A549 treated with CORT108297 at 1 μM for 4 hours (cell line): Measurements from ENCODE around the gene XPR1. TPM values are rescaled to one million over a fixed set of nuclear protein-coding genes. Genes with fewer than 3 reads are reported as not detected.

Source experiments
- total RNA-seq: library from RNA; stranded (reverse); fragments of 200-300 nt; extraction: Qiagen RNA extraction; gene quantifications from 5 replicates; pipeline ENCODE4 v1.2.3, GENCODE V29; 2022

The XPR1 gene
- 18.3 to 29.5 TPM (median 21.4 TPM) in 5 replicates for total RNA-seq

GRCh38 chr1:180631766-180632325, at the start of gene XPR1:
Gene XPR1 (plus strand): TSS chr1:180632022. CDS start chr1:180632202, 180 bp downstream.

GRCh38 chr1:180912801-180913565, 281.2 kb downstream of the XPR1 start, which contains the start of gene KIAA1614:
Gene KIAA1614 (plus strand): TSS chr1:180912897. CDS start chr1:180913244, 347 bp downstream.

Other genes starting within 250 kb of the XPR1 start
- 49.4 to 58.8 TPM (median 56.0 TPM) in 5 replicates for gene ACBD6, start 129.4 kb upstream of the XPR1 start, total RNA-seq
- 0.06 to 0.12 TPM (median 0.08 TPM) in 3 of 5 replicates, not detected in the others for gene OVAAL, start 73.1 kb upstream of the XPR1 start, total RNA-seq